ENCODE data around the gene MET.
"Not testable (repeated sequence)": the region's sequence is repeated elsewhere in the genome, so short reads cannot be mapped to it uniquely, and the experiment has no call there.

MET gene

DNA sequence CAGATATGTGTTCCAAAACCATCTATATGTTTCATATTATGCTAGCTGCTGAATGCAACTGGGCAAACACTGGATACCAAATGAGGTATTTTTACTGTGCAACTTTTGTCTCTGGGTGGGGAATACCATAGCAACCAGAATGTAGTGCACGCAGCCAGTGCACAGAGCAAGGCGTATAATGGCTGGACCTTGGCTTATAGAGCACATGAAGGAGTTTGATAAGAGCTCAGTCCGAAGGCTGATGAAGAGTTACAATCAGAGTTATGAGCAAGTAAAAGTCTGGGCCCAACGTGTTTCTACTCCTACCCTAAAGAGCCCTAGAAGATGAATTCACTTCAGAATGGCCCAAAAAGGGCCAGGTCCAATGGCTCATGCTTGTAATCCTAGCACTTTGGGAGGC, 82.2 kb downstream of the MET start:
- DNase-seq = no peak

- no peak for DNase-seq
Measured at GRCh38 chr7:116757283-116757682, 85.3 kb downstream of the MET start.

DNA sequence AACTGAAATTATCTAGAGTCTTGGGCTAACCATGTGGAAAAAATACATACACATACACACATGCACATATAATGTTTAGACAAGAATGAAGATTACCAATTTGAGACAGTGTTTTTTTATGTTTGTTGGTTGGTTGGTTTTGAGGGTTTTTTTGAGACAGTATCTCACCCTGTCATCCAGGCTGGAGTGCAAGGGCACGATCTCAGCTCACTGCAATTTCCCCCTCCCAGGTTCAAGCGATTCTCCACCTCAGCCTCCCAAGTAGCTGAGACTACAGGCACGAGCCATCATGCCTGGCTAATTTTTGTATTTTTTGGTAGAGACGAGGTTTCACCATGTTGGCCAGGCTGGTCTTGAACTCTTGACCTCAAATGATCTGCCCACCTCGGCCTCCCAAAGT, 87.6 kb downstream of the MET start:
- DNase-seq = not testable (repeated sequence)

DNA sequence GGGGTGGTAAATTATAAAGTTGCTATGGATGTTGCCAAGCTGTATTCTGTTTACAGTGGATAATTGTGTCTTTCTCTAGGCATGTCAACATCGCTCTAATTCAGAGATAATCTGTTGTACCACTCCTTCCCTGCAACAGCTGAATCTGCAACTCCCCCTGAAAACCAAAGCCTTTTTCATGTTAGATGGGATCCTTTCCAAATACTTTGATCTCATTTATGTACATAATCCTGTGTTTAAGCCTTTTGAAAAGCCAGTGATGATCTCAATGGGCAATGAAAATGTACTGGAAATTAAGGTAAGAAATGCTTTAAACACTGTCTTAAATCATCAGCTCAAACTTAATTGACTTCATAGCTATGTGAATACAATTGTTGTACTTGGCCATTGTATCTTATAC, 91.0 kb downstream of the MET start:
- no peak for DNase-seq

DNA sequence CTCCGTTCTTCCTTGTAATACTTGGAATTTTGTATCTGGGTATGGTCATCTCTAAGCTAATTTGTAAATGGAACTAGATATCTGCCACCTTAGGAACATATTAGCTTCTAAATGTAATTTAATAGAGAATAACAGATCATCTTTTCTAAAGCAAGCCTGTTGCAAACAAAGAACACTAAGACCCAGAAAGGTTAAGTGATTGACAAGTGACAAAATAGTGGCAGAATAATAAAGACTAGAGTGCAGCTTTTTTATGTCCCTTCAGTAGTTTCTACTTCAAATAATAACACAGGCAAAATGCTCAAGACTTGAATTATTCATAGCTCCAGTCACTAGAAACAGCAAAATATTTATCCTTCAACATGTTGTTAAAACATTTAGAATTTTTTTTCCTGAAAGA, 91.7 kb downstream of the MET start:
- no peak for DNase-seq

- DNase-seq = no peak
Measured at GRCh38 chr7:116766881-116767280, 94.9 kb downstream of the MET start.

DNA sequence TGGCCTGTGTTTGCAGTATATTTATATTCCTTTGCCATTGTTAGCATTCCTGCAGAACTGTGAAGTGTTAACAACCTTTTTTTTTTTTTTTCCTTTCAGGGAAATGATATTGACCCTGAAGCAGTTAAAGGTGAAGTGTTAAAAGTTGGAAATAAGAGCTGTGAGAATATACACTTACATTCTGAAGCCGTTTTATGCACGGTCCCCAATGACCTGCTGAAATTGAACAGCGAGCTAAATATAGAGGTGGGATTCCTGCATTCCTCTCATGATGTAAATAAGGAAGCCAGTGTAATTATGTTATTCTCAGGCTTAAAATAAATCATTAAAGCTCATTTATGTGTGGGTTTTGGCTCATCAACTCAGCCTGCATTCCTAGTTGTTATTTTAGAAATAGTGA, 97.5 kb downstream of the MET start:
- no peak for DNase-seq

GRCh38 chr7:116770941-116771340, 98.9 kb downstream of the MET start:
- no peak for DNase-seq

DNA sequence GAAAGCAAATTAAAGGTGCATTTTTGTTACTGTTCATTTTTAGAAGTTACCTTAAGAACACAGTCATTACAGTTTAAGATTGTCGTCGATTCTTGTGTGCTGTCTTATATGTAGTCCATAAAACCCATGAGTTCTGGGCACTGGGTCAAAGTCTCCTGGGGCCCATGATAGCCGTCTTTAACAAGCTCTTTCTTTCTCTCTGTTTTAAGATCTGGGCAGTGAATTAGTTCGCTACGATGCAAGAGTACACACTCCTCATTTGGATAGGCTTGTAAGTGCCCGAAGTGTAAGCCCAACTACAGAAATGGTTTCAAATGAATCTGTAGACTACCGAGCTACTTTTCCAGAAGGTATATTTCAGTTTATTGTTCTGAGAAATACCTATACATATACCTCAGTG, 99.6 kb downstream of the MET start:
- DNase-seq = no peak

DNA sequence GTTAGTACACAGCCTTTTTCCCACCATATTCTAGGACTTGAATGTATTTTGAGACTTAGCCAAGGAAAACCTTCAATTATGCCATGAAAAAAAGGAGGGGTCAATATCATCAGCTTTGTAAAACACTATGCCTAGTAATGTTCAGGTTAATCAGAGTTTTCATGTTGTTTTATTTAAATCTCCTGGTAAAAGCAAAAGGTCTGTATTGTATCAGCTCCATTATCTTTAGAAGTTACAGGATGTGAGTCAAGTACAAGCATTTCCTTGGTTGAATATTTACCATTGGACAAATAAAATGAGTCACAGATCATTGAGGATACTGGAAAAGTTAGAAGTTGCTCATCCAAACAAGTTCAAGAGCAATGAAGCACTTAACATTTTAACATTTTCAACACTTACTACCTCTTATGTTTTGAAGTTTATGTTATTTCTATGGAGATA, 100.4 kb downstream of the MET start:
- no peak for DNase-seq

DNA sequence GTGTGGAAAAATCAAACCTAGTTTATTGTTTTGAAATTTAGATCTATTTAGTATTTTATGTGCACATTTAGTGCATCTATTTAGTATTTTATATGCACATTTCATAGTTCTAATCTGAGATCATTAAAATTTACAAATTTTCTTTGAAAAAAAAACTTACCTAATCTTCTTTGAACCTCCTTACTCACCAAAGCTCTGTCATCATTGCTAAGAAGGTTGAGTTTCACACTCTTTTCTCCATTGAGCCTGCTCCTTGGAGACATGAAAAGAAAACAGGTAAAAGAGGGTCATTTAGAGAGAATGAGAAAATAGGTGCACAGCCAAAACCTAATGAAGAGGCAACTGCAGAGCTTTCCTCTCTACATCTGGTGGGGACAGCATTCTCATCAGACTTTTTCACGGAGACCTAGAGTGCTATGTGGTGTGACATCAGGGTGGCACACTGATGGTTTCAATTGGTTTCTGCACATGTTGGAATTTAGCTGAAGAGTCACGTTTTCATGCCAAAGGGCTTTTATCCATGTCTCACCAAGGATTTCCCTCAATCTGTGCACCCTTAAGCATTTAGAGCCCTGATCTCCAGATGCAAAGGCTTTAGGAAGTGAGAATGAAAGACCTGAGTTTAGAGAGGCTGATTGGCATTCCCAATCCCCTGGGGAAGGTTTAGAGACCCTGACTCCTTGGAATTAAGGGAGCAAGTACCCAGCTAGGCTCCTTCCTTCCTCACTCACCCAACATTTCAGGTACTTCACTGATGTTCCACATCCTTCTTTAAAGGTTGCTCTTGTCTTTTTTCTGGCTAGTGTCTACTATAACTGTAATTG, 101.1 kb downstream of the MET start:
- DNase-seq = no peak

DNA sequence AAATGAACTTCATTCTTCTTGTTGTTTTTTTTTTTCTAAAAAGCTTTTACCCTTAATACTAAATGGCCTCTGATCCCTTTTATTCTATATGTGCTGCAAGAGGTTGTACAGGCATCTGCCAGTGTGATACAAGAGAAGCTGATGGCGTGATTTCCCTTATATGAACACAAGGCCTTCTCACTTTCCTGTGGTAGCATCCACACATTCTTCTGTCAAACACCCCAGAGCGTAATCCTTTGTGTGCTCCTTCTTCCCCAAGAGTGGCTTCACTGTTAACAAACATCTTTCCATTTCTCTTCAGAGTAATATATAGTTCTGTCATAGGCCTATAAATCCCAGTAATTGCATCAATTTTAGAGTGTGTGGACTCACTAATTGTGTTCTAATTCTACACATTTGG, 104.0 kb downstream of the MET start:
- DNase-seq = no peak

- no peak for DNase-seq
Measured at GRCh38 chr7:116776610-116777289, 104.8 kb downstream of the MET start.

DNA sequence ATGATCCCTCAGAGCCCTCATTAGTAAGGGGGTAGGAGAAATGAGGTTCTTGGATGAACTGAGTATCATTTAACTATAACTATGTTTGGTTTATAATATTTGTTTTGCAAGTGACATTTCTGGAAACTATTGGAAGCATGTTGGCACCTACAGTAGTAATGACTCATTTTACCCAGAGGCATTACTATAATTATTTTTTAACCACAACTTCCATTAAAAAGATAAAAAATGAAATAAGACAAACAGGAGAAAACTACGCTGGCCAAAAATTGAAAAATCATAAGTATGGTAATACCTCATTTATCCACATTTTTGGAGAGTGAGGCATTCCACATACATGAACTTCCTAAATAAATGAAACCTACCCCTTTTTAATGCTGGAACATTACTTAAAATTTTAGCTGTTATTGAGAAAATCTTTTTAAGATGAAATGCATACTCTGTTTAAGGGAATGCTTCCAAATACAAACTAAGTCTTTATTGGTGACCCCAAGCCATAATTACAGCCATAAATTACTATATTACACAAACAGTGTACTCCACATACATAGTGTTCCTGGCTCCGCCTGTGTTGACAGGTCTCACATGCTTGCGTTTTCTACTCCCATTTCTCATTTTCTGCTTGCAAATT, 105.8 kb downstream of the MET start:
- no peak for DNase-seq

- DNase-seq = no peak
Measured at GRCh38 chr7:116779216-116779615, 107.2 kb downstream of the MET start.

DNA sequence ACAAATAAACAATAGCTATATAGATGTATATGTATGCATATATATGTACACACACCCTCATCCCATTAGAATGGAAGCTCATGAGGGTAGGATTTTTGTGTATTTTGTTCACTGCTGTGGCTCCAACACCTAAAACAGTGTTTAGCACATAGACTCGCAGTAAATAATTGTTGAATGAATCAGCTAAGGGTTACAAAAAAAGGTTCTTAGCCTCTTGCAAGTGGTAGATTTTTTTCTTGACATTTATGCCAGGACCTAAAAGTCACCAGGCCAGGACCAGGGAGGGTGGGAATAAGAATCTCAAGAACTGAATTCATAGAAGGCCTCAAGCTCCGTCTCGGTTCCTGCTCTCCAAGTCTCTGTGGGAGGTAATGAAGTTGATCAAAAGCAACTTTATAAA, 107.9 kb downstream of the MET start:
- DNase-seq = no peak

GRCh38 chr7:116780521-116780920, 108.5 kb downstream of the MET start:
- DNase-seq = no peak

- DNase-seq = no peak
Measured at GRCh38 chr7:116780966-116781365, 109.0 kb downstream of the MET start.

GRCh38 chr7:116781584-116781983, 109.6 kb downstream of the MET start:
- no peak for DNase-seq

GRCh38 chr7:116782177-116782711, 110.2 kb downstream of the MET start:
- no peak for DNase-seq

DNA sequence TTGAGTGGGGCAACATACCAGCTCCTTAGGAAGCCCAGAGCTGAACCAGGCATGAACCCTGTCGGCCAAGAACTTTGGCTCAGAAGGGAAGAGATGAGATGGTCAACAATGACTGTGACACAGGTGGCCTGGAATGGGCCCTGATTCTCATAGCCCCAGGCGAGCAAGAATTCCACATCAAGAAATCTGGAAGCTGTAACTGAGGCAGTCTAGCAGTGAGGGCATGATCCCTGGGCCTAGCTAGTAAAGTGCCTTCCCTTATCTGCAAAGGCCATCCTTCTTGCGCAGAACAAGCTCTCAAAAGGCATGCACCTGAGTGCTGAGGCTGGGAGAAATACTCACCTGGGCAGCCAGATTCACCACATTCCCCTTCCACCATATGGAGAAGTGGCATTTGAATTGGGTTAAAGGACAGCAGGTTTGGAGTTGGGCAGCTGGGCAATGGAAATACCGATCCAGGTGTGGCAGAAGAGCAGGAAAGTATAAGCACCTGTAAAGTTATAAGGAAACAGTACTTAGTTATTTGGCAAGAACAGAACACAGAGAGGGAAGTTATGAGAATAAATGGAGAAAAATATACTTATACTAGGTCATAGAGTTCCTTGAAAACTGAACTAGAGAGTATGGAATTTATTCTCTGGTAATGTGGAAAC, 111.8 kb downstream of the MET start:
- DNase-seq = no peak

GRCh38 chr7:116784647-116785046, 112.7 kb downstream of the MET start:
- no peak for DNase-seq

DNA sequence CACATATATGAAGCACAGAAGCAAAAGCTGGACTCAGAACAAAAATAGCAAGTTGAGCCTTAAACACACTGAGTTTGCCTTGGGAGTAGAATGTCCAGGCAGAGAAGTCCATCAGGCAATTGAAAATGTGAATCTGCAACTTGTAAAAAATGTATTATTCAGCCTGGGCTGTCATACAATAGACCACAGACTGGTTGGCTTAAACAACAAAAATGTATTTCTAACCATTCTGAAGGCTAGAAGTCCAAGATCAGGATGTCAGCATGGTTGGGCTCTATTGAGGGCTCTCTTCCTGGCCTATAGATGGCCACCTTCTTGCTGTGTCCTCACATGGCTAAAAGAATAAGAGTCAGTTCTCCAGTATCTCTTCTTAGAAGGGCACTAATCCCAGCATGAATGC, 113.8 kb downstream of the MET start:
- no peak for DNase-seq

All from Kasumi-1 (cell line).